ENCODE data around the gene PLAC1.

Gene PLAC1

DNA sequence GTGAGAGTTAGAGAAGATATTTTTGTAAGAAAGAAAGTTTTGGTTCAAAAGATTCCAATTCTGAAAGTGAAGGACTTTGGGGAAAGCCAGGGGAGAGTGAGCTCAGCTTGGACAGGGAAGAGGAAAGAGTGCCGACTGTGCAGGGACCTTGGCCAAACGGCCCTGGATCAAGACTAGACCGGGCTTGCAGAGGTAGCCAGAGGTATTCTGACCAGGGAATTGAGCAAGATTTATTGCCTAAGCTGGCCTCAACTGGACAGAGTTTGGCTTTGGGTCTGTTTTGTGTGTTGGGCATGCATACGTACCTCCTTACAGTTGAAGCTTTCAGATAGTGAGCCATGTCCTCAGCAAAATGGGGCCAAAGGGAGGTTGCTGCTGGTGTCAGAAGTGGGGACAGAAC lies 11.6 kb downstream of the PLAC1 start:
- no peak for DNase-seq (ENCODE audit: extremely low read depth, low read depth)
- TF ChIP-seq, protein P1, sequence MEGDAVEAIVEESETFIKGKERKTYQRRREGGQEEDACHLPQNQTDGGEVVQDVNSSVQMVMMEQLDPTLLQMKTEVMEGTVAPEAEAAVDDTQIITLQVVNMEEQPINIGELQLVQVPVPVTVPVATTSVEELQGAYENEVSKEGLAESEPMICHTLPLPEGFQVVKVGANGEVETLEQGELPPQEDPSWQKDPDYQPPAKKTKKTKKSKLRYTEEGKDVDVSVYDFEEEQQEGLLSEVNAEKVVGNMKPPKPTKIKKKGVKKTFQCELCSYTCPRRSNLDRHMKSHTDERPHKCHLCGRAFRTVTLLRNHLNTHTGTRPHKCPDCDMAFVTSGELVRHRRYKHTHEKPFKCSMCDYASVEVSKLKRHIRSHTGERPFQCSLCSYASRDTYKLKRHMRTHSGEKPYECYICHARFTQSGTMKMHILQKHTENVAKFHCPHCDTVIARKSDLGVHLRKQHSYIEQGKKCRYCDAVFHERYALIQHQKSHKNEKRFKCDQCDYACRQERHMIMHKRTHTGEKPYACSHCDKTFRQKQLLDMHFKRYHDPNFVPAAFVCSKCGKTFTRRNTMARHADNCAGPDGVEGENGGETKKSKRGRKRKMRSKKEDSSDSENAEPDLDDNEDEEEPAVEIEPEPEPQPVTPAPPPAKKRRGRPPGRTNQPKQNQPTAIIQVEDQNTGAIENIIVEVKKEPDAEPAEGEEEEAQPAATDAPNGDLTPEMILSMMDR (IDR thresholded peaks at IDR 0.05; ENCODE audit: low read depth, low read length), result no peak

DNA sequence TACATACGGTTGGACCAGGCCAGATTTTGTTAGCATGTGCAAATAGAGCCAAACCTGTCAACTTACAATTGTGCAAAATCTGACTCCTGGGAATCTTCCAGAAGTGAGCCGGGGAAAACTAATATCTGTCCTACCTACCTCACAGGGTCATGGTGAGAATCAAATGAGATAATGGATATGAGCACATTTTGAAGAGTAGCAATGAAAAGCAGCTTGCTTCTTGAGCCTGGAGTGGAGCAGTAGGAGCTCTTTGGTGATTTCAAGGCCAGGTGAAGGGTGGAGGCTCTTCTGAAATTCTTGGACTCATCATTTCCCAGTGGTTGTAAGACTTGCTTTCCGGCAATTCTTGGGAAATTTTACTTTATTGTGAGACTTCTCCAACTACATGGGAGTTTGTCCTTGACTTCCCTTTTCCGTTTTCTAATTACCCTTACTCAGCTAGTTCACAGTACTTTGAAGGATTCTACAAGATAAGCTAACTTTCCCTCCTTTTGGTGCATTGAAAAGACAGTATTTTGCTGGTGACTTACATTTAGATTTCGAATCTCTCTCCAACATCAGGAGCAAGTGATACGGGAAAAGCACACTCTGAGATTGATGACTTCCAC lies 12.2 kb downstream of the PLAC1 start:
- TF ChIP-seq, protein P1 (IDR thresholded peaks at IDR 0.05; ENCODE audit: low read depth, low read length), result no peak
- DNase-seq (ENCODE audit: extremely low read depth, low read depth), result no peak

- TF ChIP-seq, protein P1 (IDR thresholded peaks at IDR 0.05; ENCODE audit: low read depth, low read length), result no peak
- DNase-seq (ENCODE audit: extremely low read depth, low read depth), result no peak
Observed at GRCh38 chrX:134642386-134642785, 15.9 kb downstream of the PLAC1 start.

GRCh38 chrX:134641346-134641745 lies 16.9 kb downstream of the PLAC1 start:
- TF ChIP-seq, protein P1 (IDR thresholded peaks at IDR 0.05; ENCODE audit: low read depth, low read length), result no peak
- DNase-seq (ENCODE audit: extremely low read depth, low read depth), result no peak

DNA sequence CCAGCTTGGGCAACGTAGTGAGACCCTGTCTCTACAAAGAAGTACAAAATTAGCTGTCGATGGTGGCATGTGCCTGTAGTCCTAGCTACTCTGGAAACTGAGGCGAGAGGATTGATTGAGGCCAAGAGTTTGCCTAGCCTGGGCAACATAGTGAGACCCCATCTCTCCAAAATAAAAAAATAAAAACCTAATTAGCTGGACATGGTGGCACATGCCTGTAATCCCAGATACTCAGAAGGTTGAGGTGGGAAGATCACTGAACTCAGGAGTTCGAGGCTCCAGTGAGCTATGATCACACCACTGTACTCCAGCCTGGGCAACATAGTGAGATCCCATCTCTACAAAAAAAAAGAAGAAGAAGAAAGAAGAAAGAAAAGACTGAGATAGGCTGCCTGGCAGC lies 17.4 kb downstream of the PLAC1 start:
- DNase-seq (ENCODE audit: extremely low read depth, low read depth), result no peak
- TF ChIP-seq, protein P1 (IDR thresholded peaks at IDR 0.05; ENCODE audit: low read depth, low read length), result no peak

- TF ChIP-seq, protein P1 (IDR thresholded peaks at IDR 0.05; ENCODE audit: low read depth, low read length), result no peak
- DNase-seq (ENCODE audit: extremely low read depth, low read depth), result no peak
Observed at GRCh38 chrX:134636851-134637250, 21.4 kb downstream of the PLAC1 start.

GRCh38 chrX:134634691-134635090 lies 23.6 kb downstream of the PLAC1 start:
- TF ChIP-seq, protein P1 (IDR thresholded peaks at IDR 0.05; ENCODE audit: low read depth, low read length), result no peak
- DNase-seq (ENCODE audit: extremely low read depth, low read depth), result no peak
